HFF-Myc (cell line): Measurements from ENCODE around the gene MIGA1.

Source experiments
- DNase-seq: peaks from one replicate; pipeline ENCODE4 v3.0.0-alpha.2; 2011; ENCODE audit warnings: low read depth; ENCODE audit errors: extremely low read depth
- H3K4me3 ChIP-seq: replicated peaks from 2 replicates; pipeline ENCODE4 v1.5.1; 2011; ENCODE audit warnings: low read depth, mild to moderate bottlenecking, control low read depth, low read length
- TF ChIP-seq, protein P1 (sequence below): IDR thresholded peaks from 2 replicates; pipeline ENCODE4 v1.5.1; 2012; ENCODE audit warnings: mild to moderate bottlenecking, low read depth, low read length, control low read depth; ENCODE audit errors: missing control alignments

MIGA1 gene

DNA sequence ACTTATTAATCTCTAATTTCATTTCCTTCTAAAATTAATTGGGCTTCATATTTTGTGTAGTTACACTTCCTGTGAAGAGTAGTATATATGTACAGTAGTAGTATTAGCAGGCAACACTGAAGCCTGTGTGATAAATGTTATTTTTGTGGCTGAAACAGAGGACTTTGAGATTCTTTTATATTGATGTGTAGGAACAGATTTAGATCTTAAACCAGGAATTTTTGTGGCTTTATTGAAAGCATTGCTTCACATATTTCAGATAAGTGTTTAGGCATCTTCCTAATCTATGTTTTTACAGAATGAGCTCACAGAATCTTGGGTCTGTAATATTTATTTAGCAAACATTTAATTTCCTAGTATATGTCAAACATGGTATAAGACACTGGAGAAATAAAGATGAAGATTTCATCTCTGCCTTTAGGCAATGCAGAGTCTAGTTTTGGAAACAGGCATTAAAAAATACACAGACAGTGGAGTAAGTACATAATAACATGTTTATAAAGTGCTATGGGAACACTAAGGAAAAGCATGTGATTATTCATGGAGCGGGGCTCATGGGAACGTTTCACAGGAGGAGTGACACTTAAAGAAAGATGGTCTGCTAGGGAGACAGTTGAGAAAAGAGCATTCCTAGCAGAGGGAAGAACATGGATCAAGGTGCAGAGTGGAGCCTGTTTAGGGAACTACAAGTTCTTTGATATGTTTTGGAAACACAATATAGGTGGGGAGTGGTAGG lies 52.7 kb downstream of the MIGA1 start:
- DNase-seq: peak; percentile 29
- H3K4me3 ChIP-seq: no peak overlapping the region

DNA sequence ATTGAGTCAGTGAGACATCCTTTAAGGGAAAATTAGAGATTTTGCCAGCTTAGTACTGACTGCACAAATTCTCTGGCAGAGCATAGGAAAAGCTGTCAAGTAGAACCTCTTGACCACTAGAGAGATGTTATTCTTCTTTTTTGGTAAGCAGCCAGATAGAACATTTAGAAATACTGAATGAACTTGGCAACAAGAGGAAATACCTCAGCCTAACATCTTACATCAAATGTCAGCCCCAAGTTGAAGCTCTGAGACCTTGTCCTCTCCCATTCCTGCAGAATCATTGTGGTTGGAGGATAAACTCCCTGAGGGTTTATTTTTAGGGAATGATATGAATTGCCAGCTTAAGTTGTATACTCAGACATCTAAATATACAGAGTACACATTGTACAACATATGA lies 53.5 kb downstream of the MIGA1 start:
- DNase-seq: peak; percentile 64
- no peak overlapping the region for H3K4me3 ChIP-seq
- TF ChIP-seq, protein P1, sequence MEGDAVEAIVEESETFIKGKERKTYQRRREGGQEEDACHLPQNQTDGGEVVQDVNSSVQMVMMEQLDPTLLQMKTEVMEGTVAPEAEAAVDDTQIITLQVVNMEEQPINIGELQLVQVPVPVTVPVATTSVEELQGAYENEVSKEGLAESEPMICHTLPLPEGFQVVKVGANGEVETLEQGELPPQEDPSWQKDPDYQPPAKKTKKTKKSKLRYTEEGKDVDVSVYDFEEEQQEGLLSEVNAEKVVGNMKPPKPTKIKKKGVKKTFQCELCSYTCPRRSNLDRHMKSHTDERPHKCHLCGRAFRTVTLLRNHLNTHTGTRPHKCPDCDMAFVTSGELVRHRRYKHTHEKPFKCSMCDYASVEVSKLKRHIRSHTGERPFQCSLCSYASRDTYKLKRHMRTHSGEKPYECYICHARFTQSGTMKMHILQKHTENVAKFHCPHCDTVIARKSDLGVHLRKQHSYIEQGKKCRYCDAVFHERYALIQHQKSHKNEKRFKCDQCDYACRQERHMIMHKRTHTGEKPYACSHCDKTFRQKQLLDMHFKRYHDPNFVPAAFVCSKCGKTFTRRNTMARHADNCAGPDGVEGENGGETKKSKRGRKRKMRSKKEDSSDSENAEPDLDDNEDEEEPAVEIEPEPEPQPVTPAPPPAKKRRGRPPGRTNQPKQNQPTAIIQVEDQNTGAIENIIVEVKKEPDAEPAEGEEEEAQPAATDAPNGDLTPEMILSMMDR: no peak

More for the DNA sequence above, 52.7 kb downstream of the MIGA1 start:
- TF ChIP-seq, protein P1: no peak

DNA sequence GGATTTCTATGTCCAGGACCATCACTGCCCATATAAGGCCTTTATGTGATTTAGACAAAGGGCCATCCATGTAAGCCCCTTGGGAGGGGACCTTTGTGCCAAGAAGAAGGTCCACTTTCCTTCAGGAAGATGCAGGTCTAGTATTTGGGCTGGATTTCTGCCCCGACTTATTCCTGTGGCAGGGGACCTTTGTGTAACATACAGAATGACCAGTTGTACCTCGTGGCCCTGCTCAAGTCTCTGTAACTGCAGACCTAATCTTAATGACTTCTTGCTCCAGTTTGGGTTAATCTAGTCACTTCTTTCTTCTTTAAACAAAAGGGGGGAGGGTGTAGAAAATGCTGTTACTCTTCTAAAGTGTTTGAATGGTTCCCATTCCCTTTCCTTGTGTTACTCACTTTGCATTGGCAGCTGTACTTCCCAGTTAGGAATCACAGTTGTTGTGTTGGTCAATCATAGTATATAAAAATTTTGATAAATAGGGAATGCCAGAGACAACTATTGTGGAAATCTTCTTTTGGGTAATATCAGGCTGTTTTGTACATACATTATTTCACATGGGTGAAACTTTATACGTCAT lies 54.2 kb downstream of the MIGA1 start:
- DNase-seq: no peak
- TF ChIP-seq, protein P1: no peak
- H3K4me3 ChIP-seq: no peak overlapping the region

DNA sequence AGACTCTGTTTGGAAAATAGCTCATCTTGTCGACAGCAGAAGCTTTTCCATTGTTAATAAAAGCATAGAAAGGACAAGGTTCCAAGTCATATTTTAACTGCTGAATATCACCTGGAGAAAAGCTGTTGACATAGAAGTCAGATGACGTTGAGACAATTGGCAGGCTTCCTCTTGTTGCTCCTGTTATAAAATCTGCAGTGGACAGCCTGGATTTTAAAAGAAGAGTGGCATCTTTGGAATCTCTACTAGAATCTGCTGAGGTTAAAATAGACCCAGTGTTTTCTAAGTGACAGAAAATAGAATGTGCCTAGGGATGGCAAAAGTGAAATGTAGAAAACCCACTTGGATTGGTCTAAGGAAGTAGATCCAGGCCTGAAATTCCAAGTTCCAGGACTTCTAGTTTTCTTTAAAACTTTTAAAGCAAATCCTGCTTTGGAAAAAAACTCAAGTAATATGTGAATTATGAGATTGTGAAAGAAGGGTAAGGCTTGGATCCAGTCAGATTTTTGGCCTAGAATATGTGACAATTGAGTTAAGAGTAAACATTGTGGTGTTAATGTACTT lies 55.4 kb downstream of the MIGA1 start:
- peak; percentile 35 for DNase-seq
- H3K4me3 ChIP-seq: no peak overlapping the region
- TF ChIP-seq, protein P1: no peak

DNA sequence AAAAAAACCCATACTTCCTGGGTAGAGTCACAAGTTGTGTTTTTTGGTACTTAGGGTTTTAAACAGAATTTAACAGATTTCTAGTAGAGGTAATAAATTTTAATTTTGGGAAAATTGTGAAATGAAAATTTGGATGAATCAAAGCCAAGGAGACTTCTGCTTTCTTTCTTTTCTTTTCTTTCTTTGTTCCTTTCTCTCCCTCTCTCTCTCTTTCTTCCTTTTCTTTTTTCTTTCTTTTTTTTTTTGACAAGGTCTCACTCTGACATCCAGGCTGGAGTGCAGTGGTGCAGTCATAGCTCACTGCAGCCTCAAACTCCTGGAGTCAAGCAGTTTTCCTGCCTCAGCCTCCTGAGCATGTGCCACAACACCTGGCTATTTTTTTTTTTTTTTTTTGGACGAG lies 62.1 kb downstream of the MIGA1 start:
- DNase-seq: no peak
- H3K4me3 ChIP-seq: no peak overlapping the region
- TF ChIP-seq, protein P1: no peak

DNA sequence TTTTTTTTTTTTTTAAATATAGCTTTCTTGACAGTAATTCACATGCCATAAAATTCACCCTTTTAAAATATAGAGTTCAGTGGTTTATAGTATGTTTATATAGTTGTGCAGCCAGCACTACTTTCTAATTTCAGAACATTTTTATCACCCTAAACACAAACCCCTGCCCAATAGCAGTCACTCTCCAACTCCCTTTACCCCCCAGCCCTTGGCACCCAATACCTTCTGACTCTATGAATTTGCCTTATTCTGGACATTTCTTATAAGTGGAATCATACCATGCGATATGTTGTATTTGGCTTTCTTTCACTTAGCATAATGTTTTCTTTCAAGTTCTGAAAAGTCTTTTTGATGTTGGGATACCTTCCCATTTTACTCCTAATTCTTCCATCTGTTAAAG lies 66.5 kb downstream of the MIGA1 start:
- no peak for DNase-seq
- TF ChIP-seq, protein P1: no peak
- H3K4me3 ChIP-seq: no peak overlapping the region
